GM18951 (cell line): ENCODE measurements around the gene COQ6.
"Not testable (repeated sequence)": the region's sequence is repeated elsewhere in the genome, so short reads cannot be mapped to it uniquely, and the experiment has no call there.

Experiments used
- POLR2A ChIP-seq: IDR thresholded peaks from 4 replicates; pipeline ENCODE4 v1.6.1; 2011; ENCODE audit warnings: mild to moderate bottlenecking; ENCODE audit not compliant: insufficient read length, insufficient read depth; ENCODE audit errors: extremely low read depth
- in situ Hi-C: fragments of 300-500 bp; cut with MboI; formaldehyde crosslinking; loops from one replicate; pipeline ENCODE4 v1.12.0; 2022; ENCODE audit warnings: low sequenced_read_pairs, mixed read lengths, inconsistent platforms; ENCODE audit not compliant: unreplicated experiment

Gene COQ6

GRCh38 chr14:73949752-73950734, at the start of gene COQ6, which contains the start of gene FAM161B:
Gene COQ6, plus strand, starts transcription at chr14:73950302. Its CDS starts 31 bp downstream, at chr14:73950333.
Gene FAM161B, minus strand, starts transcription at chr14:73950094. Its CDS starts 68 bp downstream, at chr14:73950026.
- peak; percentile 94 for TF ChIP-seq POLR2A
- in situ Hi-C loops, result no loop called here

DNA sequence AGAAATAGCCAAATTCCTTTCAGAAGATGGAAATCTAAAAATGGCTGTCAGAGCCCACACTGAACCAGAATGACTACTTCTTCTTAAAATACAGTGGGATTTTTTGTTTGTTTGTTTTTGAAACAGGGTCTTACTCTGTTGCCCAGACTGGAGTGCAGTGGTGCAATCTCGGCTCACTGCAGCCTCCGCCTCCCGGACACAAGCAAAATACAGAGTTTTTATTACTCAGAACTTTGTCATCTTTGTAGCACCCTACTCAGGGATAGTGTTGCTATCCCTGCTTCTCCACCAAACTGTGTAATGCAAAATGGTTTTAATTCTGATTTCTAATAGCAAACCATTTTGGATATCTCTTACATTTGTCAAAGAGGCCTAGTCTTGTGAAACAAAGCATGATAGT, 47.1 kb upstream of the COQ6 start:
- in situ Hi-C loops, result no loop called here
- no peak for TF ChIP-seq POLR2A

DNA sequence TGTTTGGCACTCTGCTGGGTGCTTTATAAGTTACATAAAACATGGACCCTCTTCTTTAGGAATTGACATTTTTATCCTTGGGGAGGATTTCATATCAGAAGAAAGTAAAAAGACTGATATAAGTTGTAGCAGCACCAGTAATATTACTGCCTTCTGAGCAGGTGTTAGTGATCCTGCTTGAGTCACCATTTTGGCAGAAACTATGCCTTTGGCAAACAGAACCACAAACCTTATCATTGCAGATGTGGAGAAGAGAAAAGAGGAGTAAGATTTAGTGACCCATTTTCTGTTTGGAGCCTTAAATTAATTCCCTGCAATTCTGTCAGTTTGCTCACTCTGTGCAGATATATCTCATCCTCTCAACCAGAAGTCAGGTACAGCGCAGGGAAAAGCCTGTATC, 40.4 kb upstream of the COQ6 start:
- in situ Hi-C loops, result no loop called here
- TF ChIP-seq POLR2A, result no peak

- TF ChIP-seq POLR2A, result no peak
- in situ Hi-C loops, result no loop called here
Measured at GRCh38 chr14:73913256-73913655, 36.8 kb upstream of the COQ6 start.

DNA sequence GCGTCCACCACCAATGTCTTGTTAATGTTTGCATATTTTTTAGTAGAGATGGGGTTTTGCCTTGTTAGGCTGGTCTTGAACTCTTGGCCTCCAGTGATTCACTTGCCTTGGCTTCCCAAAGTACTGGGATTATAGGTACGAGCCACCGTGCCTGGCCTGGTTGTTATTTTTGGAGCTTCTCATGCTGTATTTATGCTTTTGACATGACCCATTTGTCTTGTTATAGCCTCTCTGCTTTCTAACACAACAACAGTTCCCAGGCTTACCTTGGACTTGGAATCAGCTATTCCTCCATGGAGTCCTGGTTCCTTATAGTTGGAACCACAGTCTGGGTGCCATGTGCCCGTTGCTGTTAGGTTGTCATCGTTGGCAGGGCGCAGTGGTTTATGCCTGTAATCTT, 33.8 kb upstream of the COQ6 start:
- in situ Hi-C loops, result no loop called here
- TF ChIP-seq POLR2A, result no peak

DNA sequence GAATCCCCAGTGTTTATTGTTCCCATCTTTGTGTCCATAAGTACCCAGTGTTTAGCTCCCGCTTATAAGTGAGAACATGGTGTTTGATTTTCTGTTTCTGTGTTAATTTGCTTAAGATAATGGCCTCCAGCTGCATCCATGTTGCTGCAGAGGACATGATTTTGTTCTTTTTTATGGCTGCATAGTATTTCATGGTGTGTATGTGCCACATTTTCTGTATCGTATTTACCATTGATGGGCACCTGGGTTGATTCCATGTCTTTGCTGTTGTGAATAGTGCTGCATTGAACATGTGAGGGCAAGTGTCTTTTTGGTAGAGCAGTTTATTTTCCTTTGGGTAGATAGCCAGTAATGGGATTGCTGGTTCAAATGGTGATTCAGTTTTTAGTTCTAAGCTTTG, 30.6 kb upstream of the COQ6 start:
- in situ Hi-C loops, result not testable (repeated sequence)

GRCh38 chr14:73924337-73924736, 25.8 kb upstream of the COQ6 start:
- no peak for TF ChIP-seq POLR2A
- in situ Hi-C loops, result no loop called here

DNA sequence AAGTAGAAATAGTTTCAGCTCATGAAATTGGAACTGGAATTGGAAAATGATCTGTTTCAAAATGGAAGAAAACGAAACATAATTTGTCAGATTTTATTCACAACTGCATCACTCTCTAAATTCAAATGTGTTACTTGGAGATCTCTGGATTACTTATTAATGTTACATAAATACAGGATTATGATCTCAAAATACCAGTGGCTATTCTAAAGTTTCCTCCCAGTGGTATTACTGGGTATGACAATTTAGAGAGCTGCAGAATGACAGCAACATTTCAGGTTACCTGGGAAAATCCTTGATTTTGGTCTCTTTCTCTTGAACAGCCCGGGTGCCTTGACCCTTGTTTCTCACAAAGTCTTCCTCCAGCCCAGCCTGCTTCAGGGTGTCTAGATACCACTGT, 14.4 kb upstream of the COQ6 start:
- TF ChIP-seq POLR2A, result no peak
- in situ Hi-C loops, result no loop called here

DNA sequence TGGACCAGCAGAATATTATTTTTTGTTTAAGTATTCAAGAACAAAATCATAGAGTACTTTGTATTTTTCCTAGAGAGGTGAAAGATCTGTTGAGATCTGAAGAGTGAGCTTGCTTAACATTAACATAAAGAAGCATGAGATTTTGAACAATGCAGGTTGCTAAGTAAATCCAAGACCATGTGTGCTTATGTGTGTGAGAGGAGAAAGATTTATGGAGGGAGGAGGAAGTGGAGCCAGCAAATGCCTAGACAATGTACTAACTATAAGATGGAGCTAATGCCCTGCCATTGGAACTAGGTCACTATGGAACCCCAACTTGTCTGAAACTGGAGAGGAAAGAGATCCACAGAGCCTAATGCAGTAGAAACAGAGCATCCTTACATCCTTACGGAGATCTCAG, 13.6 kb upstream of the COQ6 start:
- in situ Hi-C loops, result no loop called here
- TF ChIP-seq POLR2A, result no peak

DNA sequence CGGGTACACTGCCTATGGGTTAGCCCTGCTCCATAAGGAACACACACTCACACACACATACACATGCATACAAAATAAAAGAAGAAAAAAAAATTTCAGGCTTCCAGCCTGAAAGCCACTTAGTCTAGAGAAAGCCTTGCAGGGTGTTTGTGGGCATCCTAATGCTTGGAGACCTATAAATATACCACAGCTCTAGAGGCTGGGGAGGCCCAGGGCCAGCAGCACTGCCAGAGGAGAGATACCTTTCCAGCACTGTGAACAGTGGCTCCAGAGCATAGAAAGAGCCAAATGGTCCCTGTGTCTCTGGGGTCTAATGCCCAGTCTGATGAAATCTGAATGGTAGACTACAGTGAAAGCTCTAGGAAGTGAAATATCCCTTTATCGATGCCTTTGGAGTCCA, 13.1 kb upstream of the COQ6 start:
- in situ Hi-C loops, result no loop called here
- no peak for TF ChIP-seq POLR2A

GRCh38 chr14:73942180-73942579, 7.9 kb upstream of the COQ6 start:
- TF ChIP-seq POLR2A, result no peak
- in situ Hi-C loops, result no loop called here

- TF ChIP-seq POLR2A, result no peak
Measured at GRCh38 chr14:73943083-73943482, 7.0 kb upstream of the COQ6 start.

DNA sequence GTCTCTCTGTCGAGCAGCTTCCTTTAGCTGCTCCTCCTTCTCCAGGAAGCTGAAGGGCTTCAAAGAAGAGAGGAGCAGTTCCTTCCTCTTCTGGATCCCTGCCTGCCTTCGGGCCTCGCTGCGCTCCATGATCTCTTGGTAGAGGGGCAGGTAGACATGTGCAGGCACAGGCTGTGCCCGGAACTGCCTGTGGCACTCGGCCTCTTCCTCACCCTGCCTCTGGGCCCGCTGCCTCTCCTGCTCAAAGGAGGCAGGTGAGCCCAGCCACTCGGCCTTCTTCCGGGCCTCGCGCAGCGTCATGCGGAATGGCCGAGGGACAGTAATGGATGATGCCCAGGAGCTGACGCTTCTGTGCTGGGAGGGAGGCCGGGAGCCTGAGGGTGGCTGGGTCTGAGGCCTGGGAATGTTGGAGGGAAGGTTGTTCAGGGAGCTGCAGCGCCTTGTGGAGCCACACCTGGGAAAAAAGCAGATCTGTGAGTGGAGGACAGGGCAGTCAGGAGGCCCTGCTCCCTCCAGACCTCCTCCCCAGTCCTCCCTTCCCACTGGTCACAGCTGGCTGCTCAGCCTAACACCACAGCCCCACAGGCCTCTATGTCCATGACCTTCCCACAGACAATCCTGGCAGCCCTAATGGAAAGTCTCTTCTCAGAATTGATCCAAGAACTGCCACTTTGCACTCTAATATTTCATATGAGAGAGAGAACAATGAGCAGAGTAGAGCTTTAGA, 5.5 kb upstream of the COQ6 start:
- TF ChIP-seq POLR2A, result no peak
- in situ Hi-C loops, result no loop called here

More at GRCh38 chr14:73943083-73943482, 7.0 kb upstream of the COQ6 start:
- in situ Hi-C loops, result no loop called here
